Ectodermal cell (in vitro differentiated cells): Measurements from ENCODE around the gene PMPCA.

ENCODE experiments used
- H3K27ac ChIP-seq: 2 replicates; pipeline ENCODE4 v1.7.0; 2013; ENCODE audit warnings: mild to moderate bottlenecking, low read depth, low read length; ENCODE audit not compliant: insufficient read depth, poor library complexity, severe bottlenecking
- H3K27me3 ChIP-seq: 2 replicates; pipeline ENCODE4 v1.7.0; 2013; ENCODE audit warnings: mild to moderate bottlenecking, low read length; ENCODE audit not compliant: insufficient read depth, control insufficient read depth, poor library complexity, severe bottlenecking
- H3K36me3 ChIP-seq: one replicate; pipeline ENCODE4 v1.7.0; 2013; ENCODE audit warnings: low read length; ENCODE audit not compliant: control insufficient read depth, insufficient read depth
- H3K4me1 ChIP-seq: one replicate; pipeline ENCODE4 v1.7.0; 2013; ENCODE audit warnings: low read length; ENCODE audit not compliant: control insufficient read depth, insufficient read depth
- H3K4me3 ChIP-seq: 2 replicates; pipeline ENCODE4 v1.7.0; 2013; ENCODE audit warnings: low read depth, low read length, control low read depth; ENCODE audit not compliant: insufficient read depth
- H3K9me3 ChIP-seq: 2 replicates; pipeline ENCODE4 v1.7.0; 2013; ENCODE audit warnings: mild to moderate bottlenecking, low read length, moderate library complexity; ENCODE audit not compliant: control insufficient read depth
- WGBS, 2 experiments: methylation state at CpG; one replicate each; pipeline ENCODE4 v1.1.7; 2013; ENCODE audit warnings: missing lambda C conversion rate in 2 of 2; 5-methylcytosine and 5-hydroxymethylcytosine counted together

PMPCA gene

GRCh38 chr9:136381966-136382513 is 28.4 kb upstream of the PMPCA start:
- Histone ChIP-seq H3K9me3 (no peaks in the 10 kb centered on the region), H3K4me1 (no peaks in the 10 kb centered on the region), H3K27me3 (no peaks in the 10 kb centered on the region), H3K4me3 (no peak overlapping the region), H3K36me3 (peaks cover 33% of the 10 kb centered on the region), H3K27ac (no peak overlapping the region)
- 92% methylated on average over 25 of the region's 25 CpGs for WGBS, 2 experiments

GRCh38 chr9:136383436-136383835 is 27.0 kb upstream of the PMPCA start:
- no peak overlapping the region for H3K4me3 ChIP-seq
- no peaks in the 10 kb centered on the region for H3K27me3 ChIP-seq
- H3K27ac ChIP-seq = no peak overlapping the region
- no peaks in the 10 kb centered on the region for H3K9me3 ChIP-seq
- WGBS, 2 experiments = 95% methylated on average over 20 of the region's 20 CpGs
- peaks cover 44% of the 10 kb centered on the region for H3K36me3 ChIP-seq
- H3K4me1 ChIP-seq = no peaks in the 10 kb centered on the region

- 96 to 97% methylated on average over 11 of the region's 11 CpGs for WGBS, 2 experiments
- H3K27me3 ChIP-seq = no peaks in the 10 kb centered on the region
- no peaks in the 10 kb centered on the region for H3K4me1 ChIP-seq
- H3K9me3 ChIP-seq = no peaks in the 10 kb centered on the region
- H3K4me3 ChIP-seq = no peak overlapping the region
- peaks cover 59% of the 10 kb centered on the region for H3K36me3 ChIP-seq
- no peak overlapping the region for H3K27ac ChIP-seq
These were observed 25.4 kb upstream of the PMPCA start for GRCh38 chr9:136385015-136385414.

- no peak overlapping the region for H3K27ac ChIP-seq
- no peak overlapping the region for H3K4me3 ChIP-seq
- no peaks in the 10 kb centered on the region for H3K9me3 ChIP-seq
- H3K27me3 ChIP-seq = no peaks in the 10 kb centered on the region
- 93 to 97% methylated on average over 13 of the region's 13 CpGs for WGBS, 2 experiments
- H3K4me1 ChIP-seq = no peaks in the 10 kb centered on the region
- H3K36me3 ChIP-seq = peaks cover 53% of the 10 kb centered on the region
These were observed 24.4 kb upstream of the PMPCA start for GRCh38 chr9:136386018-136386417.

- no peaks in the 10 kb centered on the region for H3K4me1 ChIP-seq
- H3K36me3 ChIP-seq = peaks cover 52% of the 10 kb centered on the region
- 96 to 97% methylated on average over 19 of the region's 19 CpGs for WGBS, 2 experiments
- no peak overlapping the region for H3K27ac ChIP-seq
- H3K27me3 ChIP-seq = no peaks in the 10 kb centered on the region
- H3K4me3 ChIP-seq = no peak overlapping the region
- H3K9me3 ChIP-seq = no peaks in the 10 kb centered on the region
These were observed 23.2 kb upstream of the PMPCA start for GRCh38 chr9:136387217-136387616.

GRCh38 chr9:136389396-136389795 is 21.1 kb upstream of the PMPCA start:
- H3K9me3 ChIP-seq = no peaks in the 10 kb centered on the region
- WGBS, 2 experiments = 94% methylated on average over 14 of the region's 14 CpGs
- H3K27me3 ChIP-seq = no peaks in the 10 kb centered on the region
- H3K4me1 ChIP-seq = no peaks in the 10 kb centered on the region
- no peak overlapping the region for H3K4me3 ChIP-seq
- no peak overlapping the region for H3K27ac ChIP-seq
- peaks cover 42% of the 10 kb centered on the region for H3K36me3 ChIP-seq

GRCh38 chr9:136391737-136392537 is 18.5 kb upstream of the PMPCA start:
- Histone ChIP-seq H3K4me3 (no peak overlapping the region), H3K4me1 (no peaks in the 10 kb centered on the region), H3K27me3 (no peaks in the 10 kb centered on the region), H3K36me3 (peaks cover 60% of the 10 kb centered on the region), H3K9me3 (no peaks in the 10 kb centered on the region), H3K27ac (no peak overlapping the region)
- 95 to 97% methylated on average over 28 of the region's 28 CpGs for WGBS, 2 experiments

GRCh38 chr9:136392538-136393449 is 17.7 kb upstream of the PMPCA start:
- Histone ChIP-seq H3K27ac (no peak overlapping the region), H3K4me1 (no peaks in the 10 kb centered on the region), H3K9me3 (no peaks in the 10 kb centered on the region), H3K4me3 (no peak overlapping the region), H3K27me3 (no peaks in the 10 kb centered on the region), H3K36me3 (peaks cover 52% of the 10 kb centered on the region)
- WGBS, 2 experiments = 91 to 93% methylated on average over 21 of the region's 21 CpGs

- 95 to 97% methylated on average over 17 of the region's 17 CpGs for WGBS, 2 experiments
- H3K27me3 ChIP-seq = no peaks in the 10 kb centered on the region
These were observed 16.9 kb upstream of the PMPCA start for GRCh38 chr9:136393531-136393930.

More at GRCh38 chr9:136393531-136393930, 16.9 kb upstream of the PMPCA start:
- Histone ChIP-seq H3K4me1 (no peaks in the 10 kb centered on the region), H3K4me3 (no peak overlapping the region), H3K36me3 (peaks cover 47% of the 10 kb centered on the region), H3K27ac (no peak overlapping the region), H3K9me3 (no peaks in the 10 kb centered on the region)
